ENCODE measurements around the gene CRLF1. TPM values are rescaled to one million over a fixed set of nuclear protein-coding genes. Genes with fewer than 3 reads are reported as not detected.
A peak's percentile ranks its signal among the peaks of the same experiment; 100 is the strongest.

Gene CRLF1
- total RNA-seq, 4 donors from 2014 or later = 10.9 to 67.4 (median 42.7) TPM

DNA sequence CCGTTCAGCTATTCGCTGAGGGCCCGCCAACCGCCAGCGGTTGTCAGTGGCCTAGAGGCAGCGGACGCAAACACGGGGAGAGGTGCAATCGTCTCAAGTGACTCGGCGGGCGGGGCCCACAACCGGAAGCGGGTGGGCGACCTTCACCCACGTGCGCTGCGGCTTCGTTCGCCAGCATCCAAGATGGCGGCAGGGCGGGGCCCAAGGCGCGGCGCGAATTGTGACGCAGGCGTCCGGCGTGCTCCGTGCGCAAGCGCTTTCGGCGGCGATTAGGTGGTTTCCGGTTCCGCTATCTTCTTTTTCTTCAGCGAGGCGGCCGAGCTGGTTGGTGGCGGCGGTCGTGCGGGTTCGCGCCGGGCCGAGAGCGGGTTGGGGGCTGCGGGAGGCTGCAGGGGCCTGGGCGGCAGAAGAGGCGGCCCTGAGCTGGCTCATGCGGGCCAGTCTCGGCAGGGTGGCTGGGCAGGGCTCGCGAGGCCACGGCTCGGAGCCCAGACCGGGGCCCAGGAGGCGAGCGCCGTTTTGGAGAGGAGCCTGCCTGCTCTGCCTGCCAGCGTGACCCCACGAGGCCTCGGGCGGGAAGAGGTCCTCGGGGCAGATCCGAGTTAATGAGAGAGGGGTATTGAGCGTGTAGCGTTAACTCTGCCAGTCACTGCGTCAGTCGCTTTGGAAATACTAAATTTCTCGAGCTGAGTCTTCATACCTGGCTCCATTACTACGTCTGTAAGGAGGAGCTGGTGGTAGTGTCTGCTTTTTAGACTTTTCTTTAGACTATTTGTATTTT lies 34.8 kb downstream of the CRLF1 start, which contains the start of gene UBA52:
Gene UBA52 (plus strand): TSS at position 294 of the 781 bp plus-strand sequence. CDS start 1,444 bp downstream, outside the sequence.
- peak; percentile 97 for ATAC-seq
- WGBS, 2 donors (ENCODE audit: low coverage in 1 of 2) = 0% methylated on average over 2 to 10 of the region's 75 CpGs
- H3K9me3 ChIP-seq = no peaks in the 10 kb centered on the region
- H3K27me3 ChIP-seq = no peaks in the 10 kb centered on the region
- H3K4me3 ChIP-seq = peak within 1 kb of the TSS; percentile 52 to 96
- TF ChIP-seq EP300 (IDR thresholded peaks at IDR 0.05) = no peak
- peak; percentile 95 for TF ChIP-seq POLR2AphosphoS5 (IDR thresholded peaks at IDR 0.05)
- peak; percentile 94 to 96 for TF ChIP-seq POLR2A (IDR thresholded peaks at IDR 0.05)
- TF ChIP-seq, protein P1, sequence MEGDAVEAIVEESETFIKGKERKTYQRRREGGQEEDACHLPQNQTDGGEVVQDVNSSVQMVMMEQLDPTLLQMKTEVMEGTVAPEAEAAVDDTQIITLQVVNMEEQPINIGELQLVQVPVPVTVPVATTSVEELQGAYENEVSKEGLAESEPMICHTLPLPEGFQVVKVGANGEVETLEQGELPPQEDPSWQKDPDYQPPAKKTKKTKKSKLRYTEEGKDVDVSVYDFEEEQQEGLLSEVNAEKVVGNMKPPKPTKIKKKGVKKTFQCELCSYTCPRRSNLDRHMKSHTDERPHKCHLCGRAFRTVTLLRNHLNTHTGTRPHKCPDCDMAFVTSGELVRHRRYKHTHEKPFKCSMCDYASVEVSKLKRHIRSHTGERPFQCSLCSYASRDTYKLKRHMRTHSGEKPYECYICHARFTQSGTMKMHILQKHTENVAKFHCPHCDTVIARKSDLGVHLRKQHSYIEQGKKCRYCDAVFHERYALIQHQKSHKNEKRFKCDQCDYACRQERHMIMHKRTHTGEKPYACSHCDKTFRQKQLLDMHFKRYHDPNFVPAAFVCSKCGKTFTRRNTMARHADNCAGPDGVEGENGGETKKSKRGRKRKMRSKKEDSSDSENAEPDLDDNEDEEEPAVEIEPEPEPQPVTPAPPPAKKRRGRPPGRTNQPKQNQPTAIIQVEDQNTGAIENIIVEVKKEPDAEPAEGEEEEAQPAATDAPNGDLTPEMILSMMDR (IDR thresholded peaks at IDR 0.05) = peak in 1 of 4 experiments; percentile 17
- H3K27ac ChIP-seq = peak within 1 kb of the TSS; percentile 68 to 96 (median 94)
- H3K36me3 ChIP-seq = peaks cover 0 to 69% of the 10 kb centered on the region in 2 donors
- peaks cover 4 to 34% (median 15%) of the 10 kb centered on the region in 3 donors for H3K4me1 ChIP-seq

GRCh38 chr19:18568367-18568766 lies 38.2 kb downstream of the CRLF1 start:
- H3K36me3 ChIP-seq = peaks cover 0 to 69% of the 10 kb centered on the region in 2 donors

GRCh38 chr19:18566953-18567352 lies 39.6 kb downstream of the CRLF1 start:
- no peaks in the 10 kb centered on the region for H3K27me3 ChIP-seq
- no peak overlapping the region for H3K4me3 ChIP-seq
- peaks cover 0 to 15% (median 3%) of the 10 kb centered on the region in 3 donors for H3K4me1 ChIP-seq
- ATAC-seq = no peak
- WGBS, 2 donors (ENCODE audit: low coverage in 1 of 2) = 80% methylated on average over 1 to 2 of the region's 8 CpGs
- H3K9me3 ChIP-seq = no peaks in the 10 kb centered on the region
- no peak overlapping the region for H3K27ac ChIP-seq
- TF ChIP-seq, protein P1 (IDR thresholded peaks at IDR 0.05) = no peak
- TF ChIP-seq EP300 (IDR thresholded peaks at IDR 0.05) = no peak
- TF ChIP-seq POLR2A (IDR thresholded peaks at IDR 0.05) = no peak
- no peak for TF ChIP-seq POLR2AphosphoS5 (IDR thresholded peaks at IDR 0.05)
- peaks cover 0 to 80% of the 10 kb centered on the region in 2 donors for H3K36me3 ChIP-seq

More at GRCh38 chr19:18568367-18568766, 38.2 kb downstream of the CRLF1 start:
- no peak overlapping the region for H3K27ac ChIP-seq
- ATAC-seq = no peak
- no peak overlapping the region for H3K4me3 ChIP-seq
- no peaks in the 10 kb centered on the region for H3K27me3 ChIP-seq
- 85 to 100% methylated on average over 1 to 2 of the region's 15 CpGs for WGBS, 2 donors (ENCODE audit: low coverage in 1 of 2)
- no peaks in the 10 kb centered on the region for H3K9me3 ChIP-seq
- TF ChIP-seq POLR2AphosphoS5 (IDR thresholded peaks at IDR 0.05) (no peak), EP300 (IDR thresholded peaks at IDR 0.05) (no peak), POLR2A (IDR thresholded peaks at IDR 0.05) (no peak)
- TF ChIP-seq, protein P1 (IDR thresholded peaks at IDR 0.05) = no peak
- H3K4me1 ChIP-seq = peaks cover 4 to 22% (median 12%) of the 10 kb centered on the region in 3 donors

DNA sequence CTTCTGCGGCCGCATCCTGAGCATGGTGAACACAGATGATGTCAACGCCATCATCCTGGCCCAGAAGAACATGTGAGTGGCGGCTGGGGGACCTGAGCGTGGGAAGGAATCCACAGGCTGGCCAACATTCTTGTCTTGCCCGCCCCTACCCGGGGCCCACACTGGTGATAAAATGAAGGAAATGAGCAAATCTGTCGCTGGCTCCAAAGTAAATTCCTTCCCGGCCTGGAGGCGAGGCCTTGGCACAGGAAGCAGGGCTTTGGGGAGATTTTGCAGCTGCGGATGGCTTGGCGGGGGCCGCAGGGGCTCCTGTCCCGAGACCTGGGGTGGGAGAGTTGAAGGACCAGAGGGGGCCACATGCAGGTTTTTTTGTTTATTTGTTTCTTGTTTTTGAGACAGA lies 44.5 kb downstream of the CRLF1 start:
- no peak for TF ChIP-seq POLR2AphosphoS5 (IDR thresholded peaks at IDR 0.05)
- H3K27me3 ChIP-seq = no peaks in the 10 kb centered on the region
- ATAC-seq = no peak
- H3K9me3 ChIP-seq = no peaks in the 10 kb centered on the region
- 37 to 70% methylated on average over 2 to 7 of the region's 14 CpGs for WGBS, 2 donors (ENCODE audit: low coverage in 1 of 2)
- H3K4me3 ChIP-seq = no peak overlapping the region
- H3K27ac ChIP-seq = peak overlapping the region in 3 of 4 donors; percentile 55 to 68 (median 62)
- H3K4me1 ChIP-seq = peaks cover 0 to 40% (median 9%) of the 10 kb centered on the region in 3 donors
- peaks cover 0 to 56% of the 10 kb centered on the region in 2 donors for H3K36me3 ChIP-seq

- ATAC-seq = no peak
- WGBS, 2 donors (ENCODE audit: low coverage in 1 of 2) = 28 to 55% methylated on average over 2 to 4 of the region's 5 CpGs
Observed at GRCh38 chr19:18559685-18560084, 46.9 kb downstream of the CRLF1 start.

More at GRCh38 chr19:18559685-18560084, 46.9 kb downstream of the CRLF1 start:
- H3K4me3 ChIP-seq = no peak overlapping the region
- no peaks in the 10 kb centered on the region for H3K9me3 ChIP-seq
- no peak for TF ChIP-seq POLR2A (IDR thresholded peaks at IDR 0.05)
- TF ChIP-seq, protein P1 (IDR thresholded peaks at IDR 0.05) = no peak
- no peak for TF ChIP-seq POLR2AphosphoS5 (IDR thresholded peaks at IDR 0.05)
- no peak for TF ChIP-seq EP300 (IDR thresholded peaks at IDR 0.05)
- no peaks in the 10 kb centered on the region for H3K27me3 ChIP-seq
- peaks cover 0 to 42% (median 9%) of the 10 kb centered on the region in 3 donors for H3K4me1 ChIP-seq
- H3K27ac ChIP-seq = peak overlapping the region in 3 of 4 donors; percentile 14 to 98 (median 32)
- peaks cover 0 to 32% of the 10 kb centered on the region in 2 donors for H3K36me3 ChIP-seq

Data from gastroesophageal sphincter (tissue), 4 donors.